Tibial nerve (tissue), 4 donors: ENCODE data around the gene SKAP1. TPM values are rescaled to one million over a fixed set of nuclear protein-coding genes. Genes with fewer than 3 reads are reported as not detected.

Experiments used
- DNase-seq, 2 donors: peaks; one replicate each; pipeline ENCODE4 v3.0.0-alpha.2; 2019; ENCODE audit warnings: low spot score in 2 of 2
- H3K27ac ChIP-seq, 4 donors: fragments of 200-600 bp; sonication (generic) in 3 of 4; one replicate each; pipeline ENCODE4 v1.5.1; 2017 to 2019; ENCODE audit warnings: mild to moderate bottlenecking in 1 of 4
- H3K27me3 ChIP-seq, 2 donors: fragments of 200-600 bp; sonication (generic) in 1 of 2; one replicate each; pipeline versions ENCODE4 v1.5.1 to v1.6.0; 2017 to 2019
- H3K36me3 ChIP-seq, 3 donors: fragments of 200-600 bp; sonication (generic); one replicate each; pipeline ENCODE4 v1.5.1; 2018 to 2019
- H3K4me1 ChIP-seq, 4 donors: fragments of 200-600 bp; sonication (generic) in 3 of 4; one replicate each; pipeline ENCODE4 v1.5.1; 2017 to 2019
- H3K4me3 ChIP-seq, 4 donors: fragments of 200-600 bp; sonication (generic) in 3 of 4; one replicate each; pipeline ENCODE4 v1.5.1; 2017 to 2019; ENCODE audit warnings: mild to moderate bottlenecking in 1 of 4, moderate library complexity in 1 of 4
- H3K9me3 ChIP-seq, 4 donors: fragments of 200-600 bp; sonication (generic) in 3 of 4; one replicate each; pipeline ENCODE4 v1.5.1; 2017 to 2019
- EP300 ChIP-seq, 2 donors: sonication (generic); formaldehyde crosslinking; IDR thresholded peaks; one replicate each; pipeline ENCODE4 v1.6.1; 2017; ENCODE audit warnings: antibody characterized with exemption in 2 of 2, mild to moderate bottlenecking in 1 of 2
- POLR2A ChIP-seq, 2 donors: fragments of 450-650 bp; IDR thresholded peaks; one replicate each; pipeline ENCODE4 v1.6.1; 2017; ENCODE audit warnings: antibody characterized with exemption in 2 of 2, mild to moderate bottlenecking in 2 of 2, moderate library complexity in 2 of 2
- WGBS, 2 donors: methylation state at CpG; one replicate each; pipeline ENCODE4 v1.1.5; 2018; 5-methylcytosine and 5-hydroxymethylcytosine counted together
- total RNA-seq, 4 donors: library from RNA; depleted of rRNA; stranded (reverse); fragments of >200 nt; gene quantifications; one replicate each; pipeline ENCODE4 v1.1.0, GENCODE V29; 2016
- TF ChIP-seq, protein P1 (sequence below), 5 experiments: fragments of 200-600 bp in 3 of 5; fragments of 450-650 bp in 2 of 5; sonication (generic) in 3 of 5; IDR thresholded peaks; one replicate each; pipeline ENCODE4 v1.5.1; 2016 to 2019; ENCODE audit warnings: antibody characterized with exemption in 5 of 5, mild to moderate bottlenecking in 3 of 5, moderate library complexity in 2 of 5

The SKAP1 gene
- total RNA-seq, 4 donors from 2014 or later: 0.59 to 2.0 (median 1.3) TPM

GRCh38 chr17:48326310-48326709 is 103.7 kb downstream of the SKAP1 start:
- no peaks in the 10 kb centered on the region for H3K9me3 ChIP-seq
- peaks cover 0 to 39% of the 10 kb centered on the region in 2 donors for H3K27me3 ChIP-seq
- DNase-seq: no peak
- no peak overlapping the region for H3K4me3 ChIP-seq
- H3K36me3 ChIP-seq: no peaks in the 10 kb centered on the region
- no peaks in the 10 kb centered on the region for H3K4me1 ChIP-seq
- TF ChIP-seq, protein P1, sequence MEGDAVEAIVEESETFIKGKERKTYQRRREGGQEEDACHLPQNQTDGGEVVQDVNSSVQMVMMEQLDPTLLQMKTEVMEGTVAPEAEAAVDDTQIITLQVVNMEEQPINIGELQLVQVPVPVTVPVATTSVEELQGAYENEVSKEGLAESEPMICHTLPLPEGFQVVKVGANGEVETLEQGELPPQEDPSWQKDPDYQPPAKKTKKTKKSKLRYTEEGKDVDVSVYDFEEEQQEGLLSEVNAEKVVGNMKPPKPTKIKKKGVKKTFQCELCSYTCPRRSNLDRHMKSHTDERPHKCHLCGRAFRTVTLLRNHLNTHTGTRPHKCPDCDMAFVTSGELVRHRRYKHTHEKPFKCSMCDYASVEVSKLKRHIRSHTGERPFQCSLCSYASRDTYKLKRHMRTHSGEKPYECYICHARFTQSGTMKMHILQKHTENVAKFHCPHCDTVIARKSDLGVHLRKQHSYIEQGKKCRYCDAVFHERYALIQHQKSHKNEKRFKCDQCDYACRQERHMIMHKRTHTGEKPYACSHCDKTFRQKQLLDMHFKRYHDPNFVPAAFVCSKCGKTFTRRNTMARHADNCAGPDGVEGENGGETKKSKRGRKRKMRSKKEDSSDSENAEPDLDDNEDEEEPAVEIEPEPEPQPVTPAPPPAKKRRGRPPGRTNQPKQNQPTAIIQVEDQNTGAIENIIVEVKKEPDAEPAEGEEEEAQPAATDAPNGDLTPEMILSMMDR (IDR thresholded peaks at IDR 0.05): no peak
- TF ChIP-seq POLR2A (IDR thresholded peaks at IDR 0.05): no peak
- no peak for TF ChIP-seq EP300 (IDR thresholded peaks at IDR 0.05)
- H3K27ac ChIP-seq: no peak overlapping the region
- 75 to 78% methylated on average over 2 of the region's 2 CpGs for WGBS, 2 donors

GRCh38 chr17:48322060-48322459 is 108.0 kb downstream of the SKAP1 start:
- Histone ChIP-seq H3K27ac (no peak overlapping the region), H3K27me3 (peaks cover 0 to 30% of the 10 kb centered on the region in 2 donors), H3K4me3 (no peak overlapping the region), H3K9me3 (no peaks in the 10 kb centered on the region), H3K4me1 (no peaks in the 10 kb centered on the region), H3K36me3 (no peaks in the 10 kb centered on the region)
- TF ChIP-seq POLR2A (IDR thresholded peaks at IDR 0.05) (no peak), EP300 (IDR thresholded peaks at IDR 0.05) (no peak)
- TF ChIP-seq, protein P1 (IDR thresholded peaks at IDR 0.05): no peak
- DNase-seq: no peak

GRCh38 chr17:48317732-48318131 is 112.3 kb downstream of the SKAP1 start:
- Histone ChIP-seq H3K4me1 (no peaks in the 10 kb centered on the region), H3K27me3 (peaks cover 0 to 55% of the 10 kb centered on the region in 2 donors), H3K9me3 (no peaks in the 10 kb centered on the region), H3K4me3 (no peak overlapping the region), H3K36me3 (no peaks in the 10 kb centered on the region), H3K27ac (no peak overlapping the region)
- TF ChIP-seq EP300 (IDR thresholded peaks at IDR 0.05) (no peak), POLR2A (IDR thresholded peaks at IDR 0.05) (no peak)
- TF ChIP-seq, protein P1 (IDR thresholded peaks at IDR 0.05): no peak
- DNase-seq: no peak
- 95 to 98% methylated on average over 1 of the region's 1 CpG for WGBS, 2 donors

- no peaks in the 10 kb centered on the region for H3K36me3 ChIP-seq
- H3K27me3 ChIP-seq: peaks cover 0 to 83% of the 10 kb centered on the region in 2 donors
- no peak for DNase-seq
- no peak for TF ChIP-seq POLR2A (IDR thresholded peaks at IDR 0.05)
- TF ChIP-seq, protein P1 (IDR thresholded peaks at IDR 0.05): no peak
- no peak for TF ChIP-seq EP300 (IDR thresholded peaks at IDR 0.05)
- no peak overlapping the region for H3K4me3 ChIP-seq
- 62 to 74% methylated on average over 2 of the region's 2 CpGs for WGBS, 2 donors
- no peak overlapping the region for H3K27ac ChIP-seq
- H3K9me3 ChIP-seq: no peaks in the 10 kb centered on the region
- no peaks in the 10 kb centered on the region for H3K4me1 ChIP-seq
These were observed 115.3 kb downstream of the SKAP1 start for GRCh38 chr17:48314716-48315115.

GRCh38 chr17:48313096-48313755 is 116.8 kb downstream of the SKAP1 start:
- Histone ChIP-seq H3K4me1 (no peaks in the 10 kb centered on the region), H3K4me3 (no peak overlapping the region), H3K36me3 (no peaks in the 10 kb centered on the region), H3K27ac (no peak overlapping the region), H3K27me3 (peaks cover 0 to 83% of the 10 kb centered on the region in 2 donors), H3K9me3 (no peaks in the 10 kb centered on the region)
- TF ChIP-seq POLR2A (IDR thresholded peaks at IDR 0.05): no peak
- TF ChIP-seq, protein P1 (IDR thresholded peaks at IDR 0.05): no peak
- no peak for TF ChIP-seq EP300 (IDR thresholded peaks at IDR 0.05)
- DNase-seq: no peak
- WGBS, 2 donors: 58 to 66% methylated on average over 8 of the region's 8 CpGs
